ENCODE results near the gene CBY1.

The CBY1 gene

DNA sequence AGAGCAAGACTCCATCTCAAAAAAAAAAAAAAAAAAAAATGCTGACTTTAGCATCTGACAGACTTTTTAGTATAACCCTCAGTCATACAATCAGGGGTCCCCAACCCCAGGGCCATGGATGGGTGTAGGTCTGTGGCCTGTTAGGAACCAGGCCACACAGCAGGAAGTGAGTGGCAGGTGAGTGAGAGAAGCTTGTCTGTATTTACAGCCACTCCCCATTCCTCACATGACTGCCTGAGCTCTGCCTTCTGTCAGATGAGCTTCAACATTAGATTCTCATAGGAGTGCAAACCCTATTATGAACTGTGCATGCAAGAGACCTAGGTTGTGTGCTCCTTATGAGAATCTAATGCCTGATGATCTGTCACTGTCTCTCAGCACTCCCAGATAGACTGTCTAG lies 3.6 kb upstream of the CBY1 start:
- DNase-seq, result no peak

DNA sequence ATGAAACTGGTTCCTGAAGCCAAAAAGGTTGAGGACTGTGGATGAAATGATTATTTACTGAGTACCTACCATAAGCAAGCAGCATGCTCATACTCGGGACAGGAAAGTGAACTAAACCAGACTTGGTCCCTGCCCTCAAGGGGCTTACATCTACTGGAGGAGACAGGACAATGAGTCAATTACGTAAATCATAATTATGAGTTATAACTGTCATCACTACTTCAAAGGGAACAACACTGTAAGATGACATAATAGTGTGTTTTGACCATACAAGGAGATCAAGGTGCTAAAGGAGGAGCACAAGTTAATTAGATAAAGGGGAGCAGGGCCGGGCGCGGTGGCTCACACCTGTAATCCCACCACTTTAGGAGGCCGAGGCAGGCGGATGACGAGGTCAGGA lies 2.7 kb upstream of the CBY1 start:
- DNase-seq, result no peak

DNA sequence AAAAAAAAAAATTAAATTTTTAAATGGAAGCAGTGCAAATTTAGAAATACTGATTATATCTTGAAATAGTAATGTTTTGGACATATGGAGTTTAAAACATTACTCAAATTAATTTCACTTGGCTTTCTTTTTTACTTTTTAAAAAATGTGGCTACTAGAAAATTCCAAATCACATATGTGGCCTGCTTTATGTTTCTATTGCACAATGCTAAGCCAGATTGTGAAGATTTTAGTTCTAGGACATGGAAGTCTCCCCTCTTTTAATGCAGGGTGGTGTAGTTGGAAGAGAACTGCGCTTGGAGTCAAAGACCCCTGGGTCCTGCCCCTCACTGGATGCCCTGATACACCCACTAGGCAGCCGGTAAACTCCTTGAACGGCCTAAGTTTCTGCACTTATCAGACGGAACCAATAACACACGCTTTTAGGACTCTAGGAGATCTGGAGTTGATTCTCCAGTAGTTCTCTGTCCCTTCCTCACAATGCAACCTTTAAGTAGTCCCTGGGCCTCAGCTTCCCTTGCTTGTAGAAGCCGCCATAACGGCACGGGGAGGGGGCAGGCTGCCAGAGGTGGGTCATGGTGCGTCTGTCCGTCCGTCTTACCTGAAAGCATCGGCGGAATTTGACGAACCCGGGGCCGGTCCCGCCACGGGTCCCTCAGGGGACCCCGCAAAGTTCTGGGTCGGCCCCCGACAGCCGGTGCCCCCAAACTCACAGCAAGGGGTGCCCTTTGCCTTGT lies 751 bp upstream of the CBY1 start:
- no peak for DNase-seq

DNA sequence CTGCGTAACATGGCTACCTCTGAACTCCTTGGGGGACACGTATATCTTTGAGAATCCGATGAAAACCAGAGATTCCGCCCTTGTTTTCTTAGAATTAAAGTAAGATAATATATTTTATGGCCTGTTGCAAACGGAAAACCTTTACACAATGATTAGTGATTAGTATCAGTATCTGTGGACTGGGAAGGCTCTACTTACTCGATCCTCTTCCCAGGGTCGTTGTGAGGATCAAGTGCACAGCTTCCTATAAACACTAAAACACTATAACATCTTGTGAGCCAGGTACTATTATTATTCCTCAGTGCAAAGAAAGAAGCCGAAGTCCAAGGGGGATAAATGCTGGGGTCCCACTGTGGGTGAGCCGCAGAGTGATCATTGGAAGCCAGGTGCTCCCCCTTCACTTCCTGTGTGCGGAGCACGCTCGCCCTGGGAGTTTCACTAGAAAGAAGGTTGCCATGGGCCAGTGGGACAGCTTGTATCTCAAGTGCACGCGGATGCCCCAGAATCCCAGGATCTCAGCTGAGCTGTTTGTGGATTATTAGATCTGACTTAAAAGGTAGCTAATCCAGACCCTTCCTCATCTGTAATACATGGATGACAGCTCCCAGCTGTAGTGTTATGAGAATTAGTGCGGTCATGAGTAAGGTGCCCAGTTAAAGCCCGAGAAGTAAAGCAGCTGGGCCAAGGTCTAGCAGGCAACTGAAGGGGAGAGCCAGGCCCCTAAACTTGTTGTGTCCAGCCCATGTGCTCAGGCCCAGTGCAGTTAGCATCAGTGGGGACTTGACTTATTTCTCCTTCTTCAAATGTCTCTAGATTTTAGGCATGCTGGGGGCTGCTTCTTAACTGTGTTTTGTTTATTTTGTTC lies 839 bp downstream of the CBY1 start:
- peak in 1 of 2 experiments; percentile 4 for DNase-seq

DNA sequence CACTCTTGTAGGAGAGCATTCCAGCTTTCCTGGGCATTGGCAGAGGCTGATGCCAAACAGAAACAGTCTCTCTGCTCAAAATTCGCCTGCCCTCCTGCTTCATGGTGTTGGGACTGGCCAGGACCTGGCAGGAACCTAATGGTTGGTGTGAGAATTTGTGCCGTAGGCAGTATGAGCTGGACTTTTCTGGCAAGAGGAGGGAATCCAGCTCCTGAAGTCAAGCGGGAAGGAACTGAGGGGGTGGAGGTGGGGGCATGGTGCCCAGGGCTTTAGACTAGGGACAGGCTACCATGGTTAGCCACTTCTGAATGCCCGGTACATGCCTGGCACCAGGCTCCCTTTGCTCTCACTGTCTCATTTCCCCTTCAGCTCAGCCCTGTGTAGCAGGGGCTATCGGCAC lies 18.4 kb downstream of the CBY1 start:
- no peak for DNase-seq

DNA sequence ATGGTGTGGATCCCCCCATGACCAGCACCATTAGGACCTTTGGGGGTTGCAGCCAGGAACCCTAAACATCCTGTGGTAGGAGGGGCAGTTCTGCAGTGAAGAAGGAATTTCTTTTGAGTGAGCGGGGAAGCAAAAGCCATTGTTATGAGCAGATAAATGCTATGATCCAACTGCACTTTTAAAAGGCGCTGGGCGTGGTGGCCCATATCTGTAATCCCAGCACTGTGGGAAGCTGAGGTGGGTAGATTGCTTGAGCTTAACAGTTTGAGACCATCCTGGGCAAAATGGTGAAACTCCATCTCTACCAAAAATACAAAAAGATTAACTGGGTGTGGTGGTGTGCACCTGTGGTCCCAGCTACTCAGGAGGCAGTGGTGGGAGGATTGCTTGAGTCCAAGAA lies 19.4 kb downstream of the CBY1 start:
- DNase-seq, result no peak

DNA sequence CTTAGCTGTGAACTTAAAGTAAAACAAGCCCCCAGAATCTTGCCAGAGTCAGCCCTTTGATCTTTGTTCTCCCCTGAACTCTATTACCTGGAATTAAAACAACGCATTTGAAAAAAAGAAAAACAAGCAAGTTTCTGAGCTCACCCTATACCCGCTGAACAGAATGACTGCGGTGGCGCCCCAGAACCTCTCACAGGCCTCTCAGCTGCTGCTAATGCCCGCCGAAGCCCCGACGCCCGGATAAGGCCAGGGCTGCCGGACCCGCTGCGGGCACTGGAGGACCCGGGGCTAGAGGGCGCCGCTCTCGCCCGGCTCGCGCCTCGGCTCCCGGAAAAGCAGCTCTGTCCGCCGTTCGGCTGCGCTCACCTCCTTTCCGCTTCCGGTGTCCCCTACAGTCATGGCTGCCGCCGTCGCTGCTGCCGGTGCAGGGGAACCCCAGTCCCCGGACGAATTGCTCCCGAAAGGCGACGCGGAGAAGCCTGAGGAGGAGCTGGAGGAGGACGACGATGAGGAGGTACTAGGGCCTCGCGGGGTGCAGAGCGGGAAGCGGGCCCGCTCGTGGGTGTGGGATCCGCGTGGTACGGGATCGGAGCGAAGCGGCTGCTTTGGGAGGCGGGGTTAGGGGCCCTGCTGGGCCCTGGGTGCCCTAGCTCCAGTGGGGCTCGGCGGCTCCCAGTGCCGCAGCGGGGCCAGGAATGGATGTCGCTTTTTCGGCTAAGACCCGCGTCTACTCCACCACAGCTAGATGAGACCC lies 25.3 kb downstream of the CBY1 start, which contains the start of gene TOMM22:
TSS of gene TOMM22 (plus strand) at position 376 of the 754 bp plus-strand sequence. CDS start at position 398, 22 bp downstream.
- peak in 1 of 2 experiments; percentile 71 for DNase-seq

DNA sequence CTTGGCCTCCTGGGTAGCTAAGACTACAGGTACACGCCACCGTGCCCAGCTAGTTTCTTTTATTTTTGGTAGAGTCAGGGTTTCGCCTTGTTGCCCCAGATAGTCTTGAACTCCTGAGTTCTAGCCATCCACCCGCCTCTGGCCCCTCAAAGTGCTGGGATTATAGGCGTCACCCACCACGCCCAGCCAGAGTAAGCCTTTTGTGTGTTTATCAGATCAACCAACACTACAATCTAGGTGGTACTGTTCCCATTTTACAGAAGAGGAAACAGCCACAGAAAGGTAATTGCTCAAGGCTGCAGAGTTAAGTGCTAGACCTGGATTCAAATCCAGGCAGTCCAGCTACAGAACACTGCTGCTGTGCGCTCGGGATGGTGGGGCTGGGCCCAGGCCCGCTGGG lies 28.5 kb downstream of the CBY1 start:
- DNase-seq, result no peak

DNA sequence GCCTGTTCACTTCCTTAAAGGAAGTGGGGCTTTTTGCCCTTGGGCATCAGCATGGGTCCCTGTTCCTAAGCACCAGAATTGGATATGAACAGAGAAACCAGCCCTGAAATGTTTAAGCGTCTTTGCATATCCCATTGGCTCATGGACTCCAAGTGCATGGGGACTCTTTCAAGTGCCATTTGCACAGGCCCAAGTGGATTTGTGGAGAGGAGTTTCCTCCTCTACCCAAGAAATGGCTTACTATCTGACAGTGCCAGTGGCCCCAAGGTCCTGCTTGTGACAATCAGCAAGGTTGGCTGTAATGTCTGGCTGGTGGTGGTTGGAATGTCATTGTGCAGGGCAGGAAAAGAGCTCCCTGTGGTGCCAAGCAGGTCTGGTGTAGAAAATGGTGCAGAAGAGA lies 29.3 kb downstream of the CBY1 start:
- DNase-seq, result no peak

DNA sequence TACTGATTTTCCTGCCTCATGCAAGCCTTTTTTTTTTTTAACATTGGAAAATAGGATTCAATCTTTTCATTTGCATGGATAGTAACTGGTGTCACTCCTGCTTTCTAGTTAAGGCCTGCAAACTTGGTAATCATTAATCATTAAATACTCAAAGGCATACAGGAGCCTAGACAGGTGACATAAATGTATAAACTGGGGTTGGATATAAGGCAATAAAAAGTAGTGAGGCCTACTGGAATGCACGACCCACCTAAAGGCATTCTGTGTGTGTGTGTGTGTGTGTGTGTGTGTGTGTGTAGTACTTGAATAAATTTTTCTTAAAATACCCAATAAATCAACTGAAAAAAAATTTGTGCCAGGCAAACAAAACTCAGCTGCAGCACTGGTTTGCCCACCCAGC lies 33.2 kb downstream of the CBY1 start:
- DNase-seq, result no peak

DNA sequence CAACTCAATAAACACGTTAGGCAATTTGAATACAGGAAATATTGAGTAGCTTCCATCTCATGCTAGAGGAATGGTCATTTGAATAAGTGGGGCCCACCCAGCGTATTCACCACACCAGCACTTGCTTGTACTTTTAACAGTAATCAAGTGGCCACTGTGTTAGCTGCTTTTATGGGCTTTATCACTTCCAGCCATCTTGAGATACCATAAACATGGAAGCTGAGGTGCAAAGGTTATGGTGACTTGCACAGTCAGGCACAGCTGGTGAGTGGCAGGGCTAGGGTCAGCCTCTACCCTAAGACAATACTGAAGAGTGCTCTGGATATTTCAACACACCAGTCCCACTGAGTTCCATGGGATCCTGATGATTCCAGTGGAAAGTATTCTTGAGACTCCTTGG lies 37.6 kb downstream of the CBY1 start:
- no peak for DNase-seq

DNA sequence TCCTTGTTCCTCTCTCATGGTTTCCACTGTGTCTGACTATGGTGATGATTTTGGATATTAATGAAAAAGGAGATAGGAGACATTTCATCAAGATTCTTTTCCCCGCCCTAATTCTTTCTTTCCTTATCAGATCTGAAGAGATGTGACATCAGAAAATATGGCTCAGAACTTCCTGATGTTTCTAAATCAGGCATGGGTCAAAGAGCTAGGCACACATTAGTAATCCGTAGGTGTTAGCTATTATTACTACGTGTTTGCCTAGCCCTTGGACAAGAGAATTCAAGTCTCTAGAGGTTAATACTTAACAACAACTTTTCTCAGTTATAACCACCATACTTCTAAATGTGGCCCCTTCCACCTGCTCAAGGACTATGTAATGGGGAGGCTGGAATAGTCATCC lies 38.5 kb downstream of the CBY1 start:
- DNase-seq, result no peak

DNA sequence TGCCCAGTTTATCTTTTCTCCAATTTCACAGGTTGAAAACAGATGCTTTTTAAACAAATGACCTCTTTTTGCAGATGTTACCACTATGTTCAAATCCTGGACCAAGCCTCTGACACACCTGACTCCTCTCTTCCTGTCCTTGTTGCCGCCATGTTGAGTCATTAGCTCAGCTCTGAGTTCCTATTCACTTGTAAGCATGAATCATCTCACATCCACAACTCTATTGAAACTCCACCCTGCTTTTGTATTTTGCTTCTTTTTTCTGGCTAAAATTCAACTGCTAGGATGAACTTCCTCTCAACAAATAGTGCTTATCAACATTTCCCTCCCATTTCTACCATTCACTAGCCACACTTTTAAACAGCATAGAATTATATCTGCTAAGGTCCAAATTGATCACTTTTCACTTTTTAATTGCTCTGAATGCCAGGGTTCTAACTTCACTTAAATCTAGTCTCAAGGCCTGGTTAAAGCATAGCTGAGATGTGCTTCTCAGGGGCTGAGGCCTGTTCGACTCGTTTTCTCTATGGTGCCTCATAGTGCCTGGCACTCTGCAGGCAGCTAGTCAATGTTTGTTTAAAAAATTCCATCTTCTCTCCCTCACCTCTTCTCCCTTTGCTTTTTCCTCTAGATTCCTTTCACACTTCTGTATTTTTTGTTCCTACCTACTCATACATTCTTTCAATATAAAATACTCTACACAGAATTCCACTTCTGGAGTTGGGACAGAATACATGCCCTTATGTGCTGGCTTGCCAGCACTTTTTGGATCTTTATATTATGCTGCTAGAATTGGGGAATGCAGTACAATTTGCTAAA lies 40.4 kb downstream of the CBY1 start:
- DNase-seq, result no peak

DNA sequence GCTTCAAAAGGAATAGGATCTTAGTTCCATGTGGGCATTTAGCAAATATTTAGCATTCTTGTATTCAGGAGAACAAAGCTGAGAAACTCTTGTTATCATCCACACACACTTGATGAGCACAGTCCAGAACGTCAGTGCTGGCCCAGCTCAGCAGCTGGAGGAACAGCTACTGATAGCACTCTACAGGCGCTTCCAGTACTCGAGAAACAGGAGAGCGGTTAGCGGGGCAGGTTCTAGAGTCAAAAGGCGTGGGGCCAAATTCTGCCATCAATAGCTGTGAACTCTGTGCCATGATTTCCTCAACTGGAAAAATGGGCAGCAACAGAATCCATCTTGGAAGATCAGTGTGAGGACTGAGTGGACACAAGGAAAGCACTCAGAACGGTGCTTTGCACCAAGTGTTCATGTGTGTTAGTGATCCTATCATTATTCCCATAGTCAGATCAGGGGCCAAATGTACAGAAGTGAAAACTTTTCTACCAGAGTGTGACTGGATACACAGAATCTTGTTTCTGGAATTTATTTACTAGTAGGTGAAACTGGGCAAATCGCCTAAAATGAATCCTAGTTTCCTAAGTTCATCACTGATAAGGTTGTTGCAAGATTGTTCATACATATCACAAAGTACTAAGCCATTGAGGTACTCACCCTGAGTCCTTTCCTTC lies 41.1 kb downstream of the CBY1 start:
- no peak for DNase-seq

DNA sequence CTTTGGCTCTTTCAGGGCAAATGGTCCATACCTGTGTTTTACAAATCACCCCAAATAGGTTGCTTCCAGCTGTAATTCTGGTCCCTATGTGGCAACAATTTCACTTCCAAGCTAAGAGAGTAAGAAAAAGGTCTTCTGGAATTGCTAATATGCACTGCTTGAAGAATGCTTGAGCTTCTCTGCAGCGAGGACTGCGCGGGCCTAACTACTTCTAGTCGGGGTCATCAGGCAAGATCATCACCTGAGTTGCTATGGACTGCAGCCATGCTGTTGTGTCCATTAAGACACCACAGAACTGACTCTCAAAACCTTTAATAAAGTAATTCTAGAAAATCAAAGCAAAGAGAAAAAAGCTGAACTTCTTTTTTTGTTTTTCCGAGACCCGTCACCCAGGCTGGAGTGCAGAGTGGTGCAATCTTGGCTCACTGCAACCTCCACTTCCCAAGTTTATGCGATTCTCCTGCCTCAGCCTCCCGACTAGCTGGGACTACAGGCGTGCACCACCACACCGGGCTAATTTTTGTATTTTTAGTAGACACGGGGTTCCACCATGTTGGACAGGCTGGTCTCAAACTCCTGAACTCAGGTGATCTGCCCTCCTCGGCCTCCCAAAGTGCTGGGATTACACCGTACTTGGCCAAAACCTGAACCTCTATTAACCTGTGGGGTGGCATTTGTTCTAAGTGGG lies 42.1 kb downstream of the CBY1 start:
- no peak for DNase-seq

DNA sequence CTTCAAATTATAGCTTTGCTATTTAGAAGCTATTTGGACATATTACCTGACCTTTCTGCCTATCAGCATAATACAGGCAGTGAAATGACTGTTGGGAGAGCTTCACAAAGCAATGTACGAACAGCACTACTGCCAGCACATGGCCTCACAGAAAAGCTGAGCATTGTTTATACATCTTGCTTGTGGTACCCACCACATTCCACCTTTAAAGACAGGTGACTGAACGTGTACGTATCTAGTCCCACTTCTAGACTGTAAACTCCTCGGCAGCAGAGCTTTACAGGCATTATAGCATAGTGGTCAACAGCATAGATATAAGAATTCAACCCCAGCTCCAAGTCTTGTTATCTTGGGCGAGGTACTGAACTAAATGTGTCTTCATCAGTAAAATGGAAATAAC lies 42.7 kb downstream of the CBY1 start:
- DNase-seq, result no peak

DNA sequence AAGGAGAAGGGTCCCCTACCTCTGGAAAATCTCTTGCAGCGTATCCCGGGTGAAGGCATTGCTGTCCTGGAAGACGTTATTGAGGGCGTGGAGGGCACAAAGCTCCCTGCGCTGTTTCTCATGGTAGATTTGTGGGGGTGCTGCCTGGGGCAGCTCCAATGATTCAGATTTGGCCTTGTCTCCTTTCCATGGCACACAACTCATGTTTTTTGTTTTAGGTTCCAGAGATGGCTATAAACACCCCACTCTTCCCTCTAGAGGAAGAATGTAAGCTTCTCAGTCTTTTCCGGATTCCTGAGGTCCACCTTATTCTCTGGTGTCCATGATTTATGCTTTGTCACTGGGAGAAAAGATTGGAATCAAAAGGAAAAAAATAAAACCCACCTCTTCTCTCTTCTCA lies 43.3 kb downstream of the CBY1 start:
- DNase-seq, result no peak

DNA sequence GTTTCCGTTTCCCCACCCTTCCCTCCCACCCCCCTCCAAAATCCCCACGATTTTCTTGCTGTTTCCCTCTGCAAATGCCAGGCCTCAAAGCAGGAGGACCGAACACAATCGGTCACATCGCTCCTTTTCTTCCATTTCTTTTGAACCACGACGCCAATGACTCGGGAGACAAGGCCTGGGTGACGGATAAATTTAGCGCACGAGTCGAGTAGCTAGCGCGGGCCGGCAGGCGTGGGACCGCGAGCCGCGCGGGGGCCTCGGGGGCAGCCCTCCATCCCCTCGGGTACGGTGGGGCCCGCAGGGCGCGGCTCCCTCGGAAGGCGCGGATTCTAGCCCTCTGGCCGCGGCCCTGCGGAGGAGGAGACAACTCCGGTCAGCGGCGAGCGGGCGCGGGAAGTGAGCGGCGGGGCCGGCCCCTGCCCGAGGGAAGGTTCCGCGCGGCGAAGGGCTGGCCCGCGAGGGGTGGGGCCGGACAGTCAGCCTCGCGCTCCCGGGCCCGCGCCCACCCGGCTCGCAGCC lies 43.9 kb downstream of the CBY1 start:
- no peak for DNase-seq

DNA sequence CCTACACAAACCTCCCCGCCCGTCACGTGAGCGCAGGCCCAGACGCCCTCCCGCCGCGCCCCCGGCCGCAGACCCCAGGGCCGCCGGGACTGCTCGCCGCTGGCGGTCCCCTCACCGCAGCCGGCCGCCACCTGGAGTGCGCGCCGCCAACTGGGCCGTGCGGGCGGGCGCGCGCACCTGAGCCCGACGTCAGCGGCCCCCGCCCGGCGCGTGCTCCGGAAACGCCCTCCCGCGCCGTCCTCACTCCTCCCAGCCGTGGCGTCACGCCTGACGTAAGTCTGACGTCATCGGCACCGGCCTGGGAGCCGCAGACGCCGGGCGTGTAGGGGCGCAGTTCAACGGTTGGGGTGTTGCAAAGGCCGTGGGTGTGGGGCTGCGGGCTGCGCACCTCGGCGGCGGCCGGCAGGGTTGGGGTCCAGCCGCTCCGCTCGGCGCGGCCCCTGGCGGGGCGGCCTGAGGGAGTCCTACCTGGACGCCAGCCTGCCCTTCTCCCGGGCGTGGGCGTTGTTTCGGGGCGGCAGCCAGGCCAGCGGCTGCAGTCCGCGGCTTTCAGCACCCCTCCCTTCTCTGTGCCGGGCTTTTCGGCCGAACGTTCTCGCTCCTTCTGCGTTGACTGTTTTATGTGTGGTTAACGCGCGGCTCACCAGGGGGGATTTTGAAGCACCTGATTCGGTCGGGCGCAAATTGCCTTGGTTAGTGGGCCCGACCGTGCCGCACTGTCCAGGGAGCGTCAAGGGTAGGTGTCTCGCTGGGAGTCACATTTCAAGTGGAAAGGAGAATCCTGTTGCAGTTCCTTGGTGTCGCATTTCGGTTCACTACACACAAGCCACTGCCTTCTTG lies 44.6 kb downstream of the CBY1 start, which contains the start of gene JOSD1:
TSS of gene JOSD1 (minus strand) at position 155 of the 840 bp plus-strand sequence. CDS start 956 bp downstream, outside the sequence.
- DNase-seq, result peak; percentile 16 to 69

DNA sequence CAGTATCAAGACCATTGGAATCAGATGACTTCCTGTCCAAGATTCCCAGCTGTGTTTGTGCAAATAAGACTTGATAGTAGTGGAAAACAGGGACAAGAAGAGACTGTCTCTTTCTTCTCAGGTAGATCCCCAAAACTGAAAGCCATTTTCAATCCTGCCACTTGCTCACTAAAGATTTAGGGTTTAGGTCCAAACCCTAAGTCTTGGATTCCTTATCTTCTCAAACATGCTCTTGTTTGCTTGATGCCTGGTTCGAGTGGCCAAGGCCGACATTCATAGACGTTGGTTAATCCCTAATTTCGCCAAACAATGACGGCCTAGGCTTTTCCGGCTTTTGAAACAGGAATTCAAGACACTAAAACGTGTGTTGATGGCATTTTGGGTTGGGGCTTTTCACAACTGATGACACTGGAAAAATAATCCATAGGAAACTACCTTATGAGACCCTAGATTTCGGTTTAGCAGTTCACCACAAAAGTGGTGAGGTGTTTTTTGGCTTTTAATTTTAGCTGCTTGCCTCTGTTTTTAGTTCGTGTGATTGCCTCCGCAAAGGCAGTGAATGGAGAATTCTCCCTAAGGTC lies 48.3 kb downstream of the CBY1 start:
- no peak for DNase-seq

Measured in cerebellar nuclear complex (tissue), 1 donor.